CD4-positive, alpha-beta T cell (primary cell): Measurements from ENCODE around the gene CDC5L. TPM values are rescaled to one million over a fixed set of nuclear protein-coding genes. Genes with fewer than 3 reads are reported as not detected.

Experiments
- ATAC-seq: fragments of 200-7000 bp; cut with Tn5 transposase; one replicate; pipeline ENCODE4 v1.10.0; 2022; ENCODE audit warnings: mild to moderate bottlenecking; ENCODE audit not compliant: poor library complexity
- CTCF ChIA-PET: fragments of 350-600 bp; sonication (Branson Sonifier 250); formaldehyde crosslinking; loops from one replicate; lab custom pipeline; 2021; ENCODE audit warnings: antibody characterized with exemption, inconsistent platforms; lab: Charles Lee
- POLR2A ChIA-PET: fragments of 350-600 bp; sonication (Branson Sonifier 250); formaldehyde crosslinking; loops from one replicate; lab custom pipeline; 2021; ENCODE audit warnings: antibody characterized with exemption, inconsistent platforms; lab: Charles Lee
- DNase-seq, 14 experiments: peaks; one replicate each; pipeline ENCODE4 v3.0.0-alpha.2; 2013 to 2020; ENCODE audit warnings: mixed read lengths in 2 of 14
- H3K27ac ChIP-seq, 2 donors: one replicate each; pipeline versions ENCODE4 v1.5.1 to v1.7.0; 2013; ENCODE audit warnings: low read length in 2 of 2, low read depth in 1 of 2, mild to moderate bottlenecking in 1 of 2
- H3K27me3 ChIP-seq, 2 experiments: 1 replicate in 1 of 2; 2 replicates in 1 of 2; pipeline versions ENCODE4 v1.6.1 to v1.7.0; 2013; ENCODE audit warnings: low read length in 2 of 2, control low read depth in 1 of 2, mild to moderate bottlenecking in 1 of 2, moderate library complexity in 1 of 2; ENCODE audit not compliant: insufficient read depth in 2 of 2, control insufficient read depth in 1 of 2
- H3K36me3 ChIP-seq: one replicate; pipeline ENCODE4 v1.6.1; 2013; ENCODE audit warnings: low read length, control low read depth; ENCODE audit not compliant: insufficient read depth
- H3K4me1 ChIP-seq: one replicate; pipeline ENCODE4 v1.6.1; 2013; ENCODE audit warnings: low read length, control low read depth; ENCODE audit not compliant: insufficient read depth
- H3K4me3 ChIP-seq: one replicate; pipeline ENCODE4 v1.5.1; 2013; ENCODE audit warnings: mild to moderate bottlenecking, low read length, moderate library complexity
- H3K9me3 ChIP-seq, 2 experiments: 1 replicate in 1 of 2; 2 replicates in 1 of 2; pipeline versions ENCODE4 v1.6.1 to v1.7.0; 2013; ENCODE audit warnings: low read length in 2 of 2, mild to moderate bottlenecking in 2 of 2, control low read depth in 1 of 2, moderate library complexity in 1 of 2; ENCODE audit not compliant: control insufficient read depth in 1 of 2, insufficient read depth in 1 of 2
- H3K27ac Mint-ChIP-seq: one replicate; pipeline ENCODE4 v1.8.0; 2020; ENCODE audit warnings: mixed read lengths
- H3K27me3 Mint-ChIP-seq: one replicate; pipeline ENCODE4 v1.8.0; 2021; ENCODE audit warnings: mixed read lengths
- H3K36me3 Mint-ChIP-seq: one replicate; pipeline ENCODE4 v1.8.0; 2021; ENCODE audit warnings: low read depth, mixed read lengths
- H3K4me1 Mint-ChIP-seq: one replicate; pipeline ENCODE4 v1.8.0; 2021; ENCODE audit warnings: low read depth, mixed read lengths
- H3K4me3 Mint-ChIP-seq: one replicate; pipeline ENCODE4 v1.8.0; 2020; ENCODE audit warnings: mild to moderate bottlenecking, mixed read lengths
- H3K9me3 Mint-ChIP-seq: one replicate; pipeline ENCODE4 v1.8.0; 2020; ENCODE audit warnings: mixed read lengths
- intact Hi-C, 2 experiments: fragments of 100-400 bp; cut with DNase I in 1 of 2; cut with micrococcal nuclease in 1 of 2; formaldehyde crosslinking; loops; one replicate each; pipeline versions ENCODE4 v1.15.1 to v1.9.0; 2023 to 2025; cut with DNase I, micrococcal nuclease
- total RNA-seq, 174 experiments: library from RNA in 2 of 174; stranded (reverse) in 2 of 174; gene quantifications; one replicate each; pipeline ENCODE4 v1.2.3 and lab custom pipeline; 2021 to 2026
- TF ChIP-seq, protein P1 (sequence below): fragments of 200-600 bp; IDR thresholded peaks from one replicate; pipeline ENCODE4 v1.8.0; 2022; ENCODE audit warnings: antibody characterized with exemption, mild to moderate bottlenecking

CDC5L gene
- total RNA-seq, 2 experiments from 2014 or later: 18.9 to 19.9 TPM

DNA sequence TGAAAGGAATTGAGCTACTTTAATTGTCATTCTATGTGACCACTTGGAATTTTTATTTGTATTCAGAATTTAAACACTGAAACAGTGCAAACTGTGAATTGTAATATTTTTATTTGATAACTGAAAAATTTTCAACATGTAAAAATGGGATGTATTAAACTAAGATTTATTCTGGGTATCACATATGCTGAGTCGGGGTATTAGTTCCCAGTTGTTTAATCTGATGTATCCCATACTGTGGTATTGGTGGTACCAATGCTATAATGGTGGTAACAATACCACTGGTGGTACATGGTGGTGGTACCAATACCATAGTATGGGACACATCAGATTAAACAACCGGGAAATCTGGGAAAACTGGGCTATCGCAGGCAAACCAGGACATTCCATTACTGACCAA is 79.4 kb downstream of the CDC5L start:
- ATAC-seq (no peak), DNase-seq (no peak)
- ChIA-PET POLR2A (no interaction called here), CTCF (no interaction called here)
- Histone ChIP-seq H3K27ac (no peak overlapping the region), H3K9me3 (no peaks in the 10 kb centered on the region), H3K4me1 (peaks cover 3% of the 10 kb centered on the region), H3K4me3 (no peak overlapping the region), H3K36me3 (no peaks in the 10 kb centered on the region), H3K27me3 (no peaks in the 10 kb centered on the region)
- no peak overlapping the region for H3K4me3 Mint-ChIP-seq
- H3K27ac Mint-ChIP-seq: no peak overlapping the region
- H3K27me3 Mint-ChIP-seq: peaks cover 8% of the 10 kb centered on the region
- no peaks in the 10 kb centered on the region for H3K4me1 Mint-ChIP-seq
- intact Hi-C loops: no loop called here
- H3K36me3 Mint-ChIP-seq: no peaks in the 10 kb centered on the region
- TF ChIP-seq, protein P1, sequence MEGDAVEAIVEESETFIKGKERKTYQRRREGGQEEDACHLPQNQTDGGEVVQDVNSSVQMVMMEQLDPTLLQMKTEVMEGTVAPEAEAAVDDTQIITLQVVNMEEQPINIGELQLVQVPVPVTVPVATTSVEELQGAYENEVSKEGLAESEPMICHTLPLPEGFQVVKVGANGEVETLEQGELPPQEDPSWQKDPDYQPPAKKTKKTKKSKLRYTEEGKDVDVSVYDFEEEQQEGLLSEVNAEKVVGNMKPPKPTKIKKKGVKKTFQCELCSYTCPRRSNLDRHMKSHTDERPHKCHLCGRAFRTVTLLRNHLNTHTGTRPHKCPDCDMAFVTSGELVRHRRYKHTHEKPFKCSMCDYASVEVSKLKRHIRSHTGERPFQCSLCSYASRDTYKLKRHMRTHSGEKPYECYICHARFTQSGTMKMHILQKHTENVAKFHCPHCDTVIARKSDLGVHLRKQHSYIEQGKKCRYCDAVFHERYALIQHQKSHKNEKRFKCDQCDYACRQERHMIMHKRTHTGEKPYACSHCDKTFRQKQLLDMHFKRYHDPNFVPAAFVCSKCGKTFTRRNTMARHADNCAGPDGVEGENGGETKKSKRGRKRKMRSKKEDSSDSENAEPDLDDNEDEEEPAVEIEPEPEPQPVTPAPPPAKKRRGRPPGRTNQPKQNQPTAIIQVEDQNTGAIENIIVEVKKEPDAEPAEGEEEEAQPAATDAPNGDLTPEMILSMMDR: no peak
- no peaks in the 10 kb centered on the region for H3K9me3 Mint-ChIP-seq

DNA sequence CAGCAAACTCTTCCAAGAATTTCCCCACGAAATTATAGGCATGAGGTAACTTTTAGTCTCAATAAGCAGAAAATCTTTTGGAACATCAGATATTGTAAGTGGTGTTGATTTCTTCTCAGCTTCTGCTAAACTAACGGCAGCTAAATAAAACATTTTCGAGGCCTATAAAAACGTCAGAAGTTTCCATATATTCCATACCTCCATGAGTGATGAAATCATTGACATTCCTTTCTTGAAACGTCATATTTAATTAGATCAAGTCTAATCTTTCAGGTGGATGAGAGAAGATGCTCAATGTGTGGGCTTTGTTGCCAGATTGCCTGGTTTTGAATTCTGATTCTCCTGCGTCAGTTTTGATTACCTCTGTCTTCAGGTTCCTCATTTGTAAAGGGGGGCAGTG is 81.3 kb downstream of the CDC5L start:
- CTCF ChIA-PET: interaction anchor here (1.7 kb wide), 1 partner anchor 9 kb away, joined by 4 read pairs; no protein-coding TSS in a partner anchor
- Histone ChIP-seq H3K4me1 (peaks cover 3% of the 10 kb centered on the region), H3K4me3 (no peak overlapping the region), H3K36me3 (no peaks in the 10 kb centered on the region), H3K27ac (no peak overlapping the region), H3K9me3 (no peaks in the 10 kb centered on the region), H3K27me3 (no peaks in the 10 kb centered on the region)
- no peaks in the 10 kb centered on the region for H3K9me3 Mint-ChIP-seq
- H3K4me3 Mint-ChIP-seq: no peak overlapping the region
- H3K27me3 Mint-ChIP-seq: peaks cover 8% of the 10 kb centered on the region
- H3K36me3 Mint-ChIP-seq: no peaks in the 10 kb centered on the region
- intact Hi-C loops: no loop called here
- H3K4me1 Mint-ChIP-seq: no peaks in the 10 kb centered on the region
- no peak overlapping the region for H3K27ac Mint-ChIP-seq
- ATAC-seq: no peak
- TF ChIP-seq, protein P1: no peak
- POLR2A ChIA-PET: no interaction called here
- no peak for DNase-seq

DNA sequence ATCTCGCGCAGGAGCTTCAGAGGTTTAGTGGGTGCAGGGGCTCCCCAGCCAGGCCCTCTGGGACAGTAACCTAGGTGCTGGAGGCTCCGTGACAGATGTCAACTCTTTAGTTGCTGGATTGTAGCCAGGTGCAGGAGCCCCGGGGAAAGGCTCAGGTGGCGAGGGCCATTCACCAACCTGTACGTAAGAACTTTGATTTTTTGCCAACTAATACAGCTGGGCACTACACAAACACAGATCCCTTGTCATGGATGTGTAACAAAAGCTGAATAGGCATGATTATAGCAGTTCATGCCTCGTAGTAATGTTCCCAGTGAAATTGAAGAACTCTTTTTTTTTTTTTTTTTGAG is 82.6 kb downstream of the CDC5L start:
- no peaks in the 10 kb centered on the region for H3K27me3 ChIP-seq
- H3K9me3 ChIP-seq: no peaks in the 10 kb centered on the region
- H3K27me3 Mint-ChIP-seq: peaks cover 8% of the 10 kb centered on the region
- no peaks in the 10 kb centered on the region for H3K36me3 ChIP-seq
- no peak overlapping the region for H3K27ac Mint-ChIP-seq
- no peaks in the 10 kb centered on the region for H3K9me3 Mint-ChIP-seq
- H3K36me3 Mint-ChIP-seq: no peaks in the 10 kb centered on the region
- H3K4me1 Mint-ChIP-seq: peaks cover 2% of the 10 kb centered on the region
- H3K27ac ChIP-seq: no peak overlapping the region
- no peak overlapping the region for H3K4me3 Mint-ChIP-seq
- intact Hi-C loops: loop anchor here (10.0 kb wide), 2 partner anchors 185 to 945 kb away; no protein-coding TSS in a partner anchor
- H3K4me3 ChIP-seq: no peak overlapping the region
- CTCF ChIA-PET: interaction anchor here (0.7 to 1.7 kb wide), 3 partner anchors 10 to 1452 kb away, joined by 3 to 5 read pairs (median 4); no protein-coding TSS in a partner anchor
- DNase-seq (no peak), ATAC-seq (no peak)
- TF ChIP-seq, protein P1: no peak
- H3K4me1 ChIP-seq: peaks cover 3% of the 10 kb centered on the region
- POLR2A ChIA-PET: no interaction called here
